Sigmoid colon (tissue), 4 donors: ENCODE results near the gene CLEC4G.

ENCODE experiments used
- CTCF ChIP-seq, 4 experiments: fragments of 450-650 bp in 3 of 4; fragments of 200-600 bp in 1 of 4; IDR thresholded peaks; one replicate each; pipeline ENCODE4 v1.5.1; 2016 to 2019; ENCODE audit warnings: antibody characterized with exemption in 4 of 4, mild to moderate bottlenecking in 3 of 4, moderate library complexity in 2 of 4
- EP300 ChIP-seq, 4 donors: sonication (generic); formaldehyde crosslinking; IDR thresholded peaks; one replicate each; pipeline ENCODE4 v1.6.1; 2017; ENCODE audit warnings: antibody characterized with exemption in 4 of 4
- POLR2A ChIP-seq, 2 donors: fragments of 450-650 bp; IDR thresholded peaks; one replicate each; pipeline ENCODE4 v1.6.1; 2016; ENCODE audit warnings: antibody characterized with exemption in 2 of 2, mild to moderate bottlenecking in 2 of 2, moderate library complexity in 2 of 2
- POLR2AphosphoS5 ChIP-seq, 4 donors: sonication (generic); formaldehyde crosslinking; IDR thresholded peaks; one replicate each; pipeline ENCODE4 v1.6.1; 2017; ENCODE audit warnings: antibody characterized with exemption in 4 of 4

- TF ChIP-seq CTCF (IDR thresholded peaks at IDR 0.05) (no peak), POLR2AphosphoS5 (IDR thresholded peaks at IDR 0.05) (no peak), POLR2A (IDR thresholded peaks at IDR 0.05) (no peak), EP300 (IDR thresholded peaks at IDR 0.05) (no peak)
Observed at GRCh38 chr19:7743425-7743841, 11.5 kb upstream of the CLEC4G start.
